HEK293 (cell line): ENCODE data around the gene DTNA.

Experiments
- CTCF ChIA-PET: fragments of 350-600 bp; formaldehyde crosslinking; extraction: SDS; loops from one replicate; lab custom pipeline; 2021; ENCODE audit warnings: antibody characterized with exemption; lab: Yijun Ruan, JAX
- POLR2A ChIA-PET: fragments of 300-600 bp; formaldehyde crosslinking; extraction: SDS; loops from one replicate; lab custom pipeline; 2020; ENCODE audit warnings: antibody characterized with exemption, inconsistent platforms; lab: Yijun Ruan, JAX
- H3K27ac ChIP-seq: fragments of 200-500 bp; sonication (Bioruptor generic); 2 replicates; pipeline ENCODE4 v1.5.1; 2014; ENCODE audit warnings: low read depth, low read length, control low read depth, inconsistent platforms; ENCODE audit errors: extremely low read depth
- H3K36me3 ChIP-seq, 2 experiments: fragments of 200-500 bp in 1 of 2; sonication (Bioruptor generic) in 1 of 2; 1 replicate in 1 of 2; 2 replicates in 1 of 2; pipeline ENCODE4 v1.5.1; 2014 to 2017; ENCODE audit warnings: inconsistent platforms in 2 of 2, low read length in 2 of 2; ENCODE audit not compliant: control insufficient read depth in 2 of 2, insufficient read depth in 1 of 2
- H3K4me1 ChIP-seq: fragments of 200-500 bp; sonication (Bioruptor generic); 2 replicates; pipeline ENCODE4 v1.5.1; 2014; ENCODE audit warnings: mild to moderate bottlenecking, low read length, inconsistent platforms; ENCODE audit not compliant: control insufficient read depth, insufficient read depth
- H3K4me3 ChIP-seq: 2 replicates; pipeline ENCODE4 v1.5.1; 2011; ENCODE audit warnings: low read depth, mild to moderate bottlenecking, control low read depth, low read length, moderate library complexity
- H3K9me3 ChIP-seq: fragments of 200-500 bp; sonication (Bioruptor generic); 2 replicates; pipeline ENCODE4 v1.5.1; 2014; ENCODE audit warnings: low read depth, low read length, inconsistent platforms; ENCODE audit not compliant: control insufficient read depth, insufficient read depth
- BCL11B ChIP-seq: fragments of 450-650 bp; formaldehyde crosslinking; IDR thresholded peaks from 2 replicates; pipeline ENCODE4 v1.5.1; 2016; ENCODE audit warnings: low read depth, missing biosample characterization, missing genetic modification characterization
- CTCF ChIP-seq: fragments of 450-650 bp; formaldehyde crosslinking; IDR thresholded peaks from 2 replicates; pipeline ENCODE4 v1.5.1; 2016; ENCODE audit warnings: missing biosample characterization, missing genetic modification characterization
- GFI1B ChIP-seq: fragments of 450-650 bp; formaldehyde crosslinking; IDR thresholded peaks from 2 replicates; pipeline ENCODE4 v1.5.1; 2016; ENCODE audit warnings: missing biosample characterization, missing genetic modification characterization
- GLIS1 ChIP-seq: fragments of 450-650 bp; formaldehyde crosslinking; IDR thresholded peaks from 2 replicates; pipeline ENCODE4 v1.5.1; 2016; ENCODE audit warnings: missing biosample characterization, missing genetic modification characterization
- HOXC10 ChIP-seq: sonication (generic); formaldehyde crosslinking; IDR thresholded peaks from 2 replicates; pipeline ENCODE4 v1.8.1; 2023; ENCODE audit warnings: mild to moderate bottlenecking, missing genetic modification reagents
- OSR2 ChIP-seq: fragments of 450-650 bp; formaldehyde crosslinking; IDR thresholded peaks from 2 replicates; pipeline ENCODE4 v1.5.1; 2016; ENCODE audit warnings: missing biosample characterization, missing genetic modification characterization
- PATZ1 ChIP-seq: fragments of 450-650 bp; formaldehyde crosslinking; IDR thresholded peaks from 2 replicates; pipeline ENCODE4 v1.5.1; 2016; ENCODE audit warnings: missing biosample characterization, missing genetic modification characterization
- RBAK ChIP-seq: fragments of 450-650 bp; formaldehyde crosslinking; IDR thresholded peaks from 2 replicates; pipeline ENCODE4 v1.5.1; 2016; ENCODE audit warnings: missing biosample characterization, missing genetic modification characterization
- SALL2 ChIP-seq: fragments of 450-650 bp; formaldehyde crosslinking; IDR thresholded peaks from 2 replicates; pipeline ENCODE4 v1.5.0; 2017; ENCODE audit warnings: missing biosample characterization, mild to moderate bottlenecking, missing genetic modification characterization, borderline replicate concordance
- SP7 ChIP-seq: fragments of 450-650 bp; formaldehyde crosslinking; IDR thresholded peaks from 2 replicates; pipeline ENCODE4 v1.5.1; 2016; ENCODE audit warnings: missing biosample characterization, missing genetic modification characterization
- YY1 ChIP-seq: fragments of 450-650 bp; formaldehyde crosslinking; IDR thresholded peaks from 2 replicates; pipeline ENCODE4 v1.5.1; 2018; ENCODE audit warnings: missing biosample characterization, missing genetic modification characterization
- ZBTB8A ChIP-seq: fragments of 450-650 bp; formaldehyde crosslinking; IDR thresholded peaks from 2 replicates; pipeline ENCODE4 v1.5.1; 2016; ENCODE audit warnings: missing biosample characterization, missing genetic modification characterization
- ZFP69B ChIP-seq: fragments of 450-650 bp; formaldehyde crosslinking; IDR thresholded peaks from 2 replicates; pipeline ENCODE4 v1.5.1; 2016; ENCODE audit warnings: missing biosample characterization, missing genetic modification characterization
- ZNF133 ChIP-seq: fragments of 450-650 bp; formaldehyde crosslinking; IDR thresholded peaks from 2 replicates; pipeline ENCODE4 v1.5.1; 2016; ENCODE audit warnings: missing biosample characterization, missing genetic modification characterization
- ZNF157 ChIP-seq: fragments of 450-650 bp; formaldehyde crosslinking; IDR thresholded peaks from 2 replicates; pipeline ENCODE4 v1.5.1; 2016; ENCODE audit warnings: missing biosample characterization, missing genetic modification characterization
- ZNF26 ChIP-seq: fragments of 450-650 bp; formaldehyde crosslinking; IDR thresholded peaks from 2 replicates; pipeline ENCODE4 v1.5.1; 2016; ENCODE audit warnings: missing biosample characterization, missing genetic modification characterization
- ZNF473 ChIP-seq: fragments of 450-650 bp; formaldehyde crosslinking; IDR thresholded peaks from 2 replicates; pipeline ENCODE4 v1.5.1; 2017; ENCODE audit warnings: missing biosample characterization, missing genetic modification characterization
- ZNF510 ChIP-seq: fragments of 450-650 bp; formaldehyde crosslinking; IDR thresholded peaks from 2 replicates; pipeline ENCODE4 v1.5.1; 2018; ENCODE audit warnings: mild to moderate bottlenecking, missing genetic modification characterization, missing biosample characterization; ENCODE audit not compliant: insufficient replicate concordance
- ZNF560 ChIP-seq: fragments of 450-650 bp; formaldehyde crosslinking; IDR thresholded peaks from 2 replicates; pipeline ENCODE4 v1.5.1; 2017; ENCODE audit warnings: missing biosample characterization, missing genetic modification characterization, borderline replicate concordance
- ZNF580 ChIP-seq: fragments of 450-650 bp; formaldehyde crosslinking; IDR thresholded peaks from 2 replicates; pipeline ENCODE4 v1.5.1; 2016; ENCODE audit warnings: missing biosample characterization, missing genetic modification characterization
- ZNF670 ChIP-seq: fragments of 450-650 bp; formaldehyde crosslinking; IDR thresholded peaks from 2 replicates; pipeline ENCODE4 v1.5.1; 2016; ENCODE audit warnings: missing biosample characterization, missing genetic modification characterization, low read depth
- ZNF76 ChIP-seq: fragments of 450-650 bp; formaldehyde crosslinking; IDR thresholded peaks from 2 replicates; pipeline ENCODE4; 2016; ENCODE audit warnings: low read depth, missing biosample characterization, missing genetic modification characterization, borderline replicate concordance
- ZNF830 ChIP-seq: fragments of 450-650 bp; IDR thresholded peaks from 2 replicates; pipeline ENCODE4 v1.5.0; 2018; ENCODE audit warnings: missing biosample characterization, missing genetic modification characterization, low read depth, mild to moderate bottlenecking, moderate library complexity

Gene DTNA

GRCh38 chr18:34775461-34775860 lies 65.4 kb downstream of the DTNA start:
- Histone ChIP-seq H3K36me3 (no peaks in the 10 kb centered on the region), H3K4me3 (no peak overlapping the region), H3K27ac (no peak overlapping the region), H3K9me3 (no peaks in the 10 kb centered on the region), H3K4me1 (no peaks in the 10 kb centered on the region)
- ChIA-PET CTCF (interaction anchor here (0.6 to 2.1 kb wide), 3 partner anchors 12 to 1336 kb away, joined by 3 to 10 read pairs (median 3); no protein-coding TSS in a partner anchor), POLR2A (no interaction called here)
- TF ChIP-seq ZNF157 (tag by site-specific recombination), result no peak

GRCh38 chr18:34779112-34779511 lies 69.0 kb downstream of the DTNA start:
- H3K4me1 ChIP-seq, result no peaks in the 10 kb centered on the region
- H3K36me3 ChIP-seq, result no peaks in the 10 kb centered on the region
- H3K9me3 ChIP-seq, result no peaks in the 10 kb centered on the region
- H3K27ac ChIP-seq, result no peak overlapping the region
- POLR2A ChIA-PET, result no interaction called here
- TF ChIP-seq ZNF510, result no peak
- TF ChIP-seq ZNF26, result peak; percentile 50; the same call in 1 of the 2 replicates
- CTCF ChIA-PET, result interaction anchor here (0.5 to 1.7 kb wide), 8 partner anchors 8 to 939 kb away, joined by 3 to 7 read pairs (median 3); no protein-coding TSS in a partner anchor
- H3K4me3 ChIP-seq, result no peak overlapping the region

GRCh38 chr18:34780856-34781255 lies 70.8 kb downstream of the DTNA start:
- ChIA-PET CTCF (interaction anchor here (0.8 to 9.5 kb wide), 3 partner anchors 8 to 119 kb away, joined by 4 to 107 read pairs (median 7); no protein-coding TSS in a partner anchor), POLR2A (no interaction called here)
- H3K36me3 ChIP-seq, result no peaks in the 10 kb centered on the region
- no peaks in the 10 kb centered on the region for H3K4me1 ChIP-seq
- H3K4me3 ChIP-seq, result no peak overlapping the region
- H3K27ac ChIP-seq, result no peak overlapping the region
- TF ChIP-seq RBAK, result no peak
- TF ChIP-seq SP7 (tag by site-specific recombination), result no peak
- no peak for TF ChIP-seq ZBTB8A
- no peak for TF ChIP-seq CTCF (tag by site-specific recombination)
- no peak for TF ChIP-seq ZNF830 (tag by site-specific recombination)
- no peaks in the 10 kb centered on the region for H3K9me3 ChIP-seq

GRCh38 chr18:34783501-34783900 lies 73.4 kb downstream of the DTNA start:
- no peak overlapping the region for H3K4me3 ChIP-seq
- H3K27ac ChIP-seq, result no peak overlapping the region
- no peaks in the 10 kb centered on the region for H3K36me3 ChIP-seq
- TF ChIP-seq SALL2 (tag by site-specific recombination), result no peak
- no peak for TF ChIP-seq GLIS1 (tag by site-specific recombination)
- no peak for TF ChIP-seq HOXC10
- TF ChIP-seq ZFP69B (tag by site-specific recombination), result no peak
- no peak for TF ChIP-seq OSR2 (tag by site-specific recombination)
- TF ChIP-seq BCL11B (tag by site-specific recombination), result no peak
- no peak for TF ChIP-seq ZBTB8A
- TF ChIP-seq ZNF560 (tag by site-specific recombination), result no peak
- no peak for TF ChIP-seq ZNF670
- no peak for TF ChIP-seq GFI1B (tag by site-specific recombination)
- no peak for TF ChIP-seq ZNF473 (tag by site-specific recombination)
- no peak for TF ChIP-seq YY1 (tag by site-specific recombination)
- no peak for TF ChIP-seq ZNF133 (tag by site-specific recombination)
- no peak for TF ChIP-seq ZNF76 (tag by site-specific recombination)
- TF ChIP-seq ZNF580, result no peak
- TF ChIP-seq PATZ1, result no peak
- POLR2A ChIA-PET, result no interaction called here
- no peaks in the 10 kb centered on the region for H3K9me3 ChIP-seq
- no peaks in the 10 kb centered on the region for H3K4me1 ChIP-seq
- CTCF ChIA-PET, result interaction anchor here (1.5 to 9.5 kb wide), 4 partner anchors 11 to 660 kb away, joined by 4 to 107 read pairs (median 10); no protein-coding TSS in a partner anchor
